Esophagus squamous epithelium (tissue), 5 donors: ENCODE results near the gene ST8SIA2. TPM values are rescaled to one million over a fixed set of nuclear protein-coding genes. Genes with fewer than 3 reads are reported as not detected.

Source experiments
- DNase-seq: peaks from one replicate; lab custom pipeline; 2025; lab: John Stamatoyannopoulos, UW
- H3K27ac ChIP-seq, 4 donors: fragments of 200-600 bp; sonication (generic); one replicate each; pipeline ENCODE4 v1.5.1; 2016 to 2019; ENCODE audit warnings: mild to moderate bottlenecking in 1 of 4
- H3K27me3 ChIP-seq, 4 donors: fragments of 200-600 bp; sonication (generic); 1 replicate in 3 of 4; 2 replicates in 1 of 4; pipeline versions ENCODE4 v1.5.1 to v1.6.0; 2017 to 2021; ENCODE audit warnings: antibody characterized with exemption in 1 of 4
- H3K36me3 ChIP-seq, 3 donors: fragments of 200-600 bp; sonication (generic); one replicate each; pipeline ENCODE4 v1.5.1; 2016 to 2019
- H3K4me1 ChIP-seq, 3 donors: fragments of 200-600 bp; sonication (generic); one replicate each; pipeline ENCODE4 v1.5.1; 2017 to 2019
- H3K4me3 ChIP-seq, 4 donors: fragments of 200-600 bp; sonication (generic); 1 replicate in 3 of 4; 2 replicates in 1 of 4; pipeline ENCODE4 v1.5.1; 2016 to 2019; ENCODE audit warnings: mild to moderate bottlenecking in 2 of 4, moderate library complexity in 1 of 4
- H3K9me3 ChIP-seq, 3 donors: fragments of 200-600 bp; sonication (generic); one replicate each; pipeline ENCODE4 v1.5.1; 2016 to 2019
- POLR2A ChIP-seq, 4 donors: fragments of 450-650 bp; IDR thresholded peaks; one replicate each; pipeline ENCODE4 v1.6.1; 2017; ENCODE audit warnings: antibody characterized with exemption in 4 of 4, mild to moderate bottlenecking in 4 of 4, moderate library complexity in 3 of 4
- WGBS, 2 donors: methylation state at CpG; one replicate each; pipeline ENCODE4 v1.1.5; 2018; 5-methylcytosine and 5-hydroxymethylcytosine counted together
- intact Hi-C: fragments of 100-400 bp; cut with DNase I; formaldehyde crosslinking; loops from one replicate; pipeline ENCODE4 v1.15.0; 2022
- total RNA-seq, 4 donors: library from RNA; depleted of rRNA; stranded (reverse); fragments of >200 nt; gene quantifications; one replicate each; pipeline ENCODE4 v1.1.0, GENCODE V29; 2016
- TF ChIP-seq, protein P1 (sequence below), 6 experiments: fragments of 450-650 bp in 4 of 6; fragments of 200-600 bp in 2 of 6; sonication (generic) in 2 of 6; IDR thresholded peaks; one replicate each; pipeline ENCODE4 v1.5.1; 2016 to 2019; ENCODE audit warnings: antibody characterized with exemption in 6 of 6, mild to moderate bottlenecking in 4 of 6, moderate library complexity in 4 of 6
- donor health status: DM: yes; HTN: yes; CAD: no.

Gene ST8SIA2
- total RNA-seq, 4 donors from 2014 or later = not detected

- TF ChIP-seq, protein P1, sequence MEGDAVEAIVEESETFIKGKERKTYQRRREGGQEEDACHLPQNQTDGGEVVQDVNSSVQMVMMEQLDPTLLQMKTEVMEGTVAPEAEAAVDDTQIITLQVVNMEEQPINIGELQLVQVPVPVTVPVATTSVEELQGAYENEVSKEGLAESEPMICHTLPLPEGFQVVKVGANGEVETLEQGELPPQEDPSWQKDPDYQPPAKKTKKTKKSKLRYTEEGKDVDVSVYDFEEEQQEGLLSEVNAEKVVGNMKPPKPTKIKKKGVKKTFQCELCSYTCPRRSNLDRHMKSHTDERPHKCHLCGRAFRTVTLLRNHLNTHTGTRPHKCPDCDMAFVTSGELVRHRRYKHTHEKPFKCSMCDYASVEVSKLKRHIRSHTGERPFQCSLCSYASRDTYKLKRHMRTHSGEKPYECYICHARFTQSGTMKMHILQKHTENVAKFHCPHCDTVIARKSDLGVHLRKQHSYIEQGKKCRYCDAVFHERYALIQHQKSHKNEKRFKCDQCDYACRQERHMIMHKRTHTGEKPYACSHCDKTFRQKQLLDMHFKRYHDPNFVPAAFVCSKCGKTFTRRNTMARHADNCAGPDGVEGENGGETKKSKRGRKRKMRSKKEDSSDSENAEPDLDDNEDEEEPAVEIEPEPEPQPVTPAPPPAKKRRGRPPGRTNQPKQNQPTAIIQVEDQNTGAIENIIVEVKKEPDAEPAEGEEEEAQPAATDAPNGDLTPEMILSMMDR (IDR thresholded peaks at IDR 0.05) = no peak
- no peak for TF ChIP-seq POLR2A (IDR thresholded peaks at IDR 0.05)
These were observed 32.2 kb upstream of the ST8SIA2 start for GRCh38 chr15:92361321-92362000.

GRCh38 chr15:92362001-92362350, 31.7 kb upstream of the ST8SIA2 start:
- DNase-seq = no peak
- H3K4me3 ChIP-seq = no peak overlapping the region

More at GRCh38 chr15:92361321-92362000, 32.2 kb upstream of the ST8SIA2 start:
- no peaks in the 10 kb centered on the region for H3K9me3 ChIP-seq
- DNase-seq = no peak
- no peaks in the 10 kb centered on the region for H3K36me3 ChIP-seq
- H3K27me3 ChIP-seq = peaks cover 0 to 11% (median 0%) of the 10 kb centered on the region in 4 donors
- WGBS, 2 donors = 73 to 77% methylated on average over 10 of the region's 10 CpGs
- intact Hi-C loops = no loop called here
- H3K27ac ChIP-seq = no peak overlapping the region
- no peak overlapping the region for H3K4me3 ChIP-seq
- H3K4me1 ChIP-seq = peaks cover 0 to 19% (median 0%) of the 10 kb centered on the region in 3 donors

GRCh38 chr15:92365084-92365483, 28.6 kb upstream of the ST8SIA2 start:
- Histone ChIP-seq H3K9me3 (no peaks in the 10 kb centered on the region), H3K27ac (no peak overlapping the region), H3K4me1 (peaks cover 0 to 22% (median 0%) of the 10 kb centered on the region in 3 donors), H3K27me3 (peaks cover 0 to 11% (median 0%) of the 10 kb centered on the region in 4 donors), H3K36me3 (no peaks in the 10 kb centered on the region), H3K4me3 (no peak overlapping the region)
- TF ChIP-seq, protein P1 (IDR thresholded peaks at IDR 0.05) = no peak
- no peak for TF ChIP-seq POLR2A (IDR thresholded peaks at IDR 0.05)
- WGBS, 2 donors = 33 to 37% methylated on average over 5 to 6 of the region's 6 CpGs
- DNase-seq = no peak
- intact Hi-C loops = no loop called here

More at GRCh38 chr15:92362001-92362350, 31.7 kb upstream of the ST8SIA2 start:
- Histone ChIP-seq H3K27me3 (peaks cover 0 to 11% (median 0%) of the 10 kb centered on the region in 4 donors), H3K27ac (no peak overlapping the region), H3K9me3 (no peaks in the 10 kb centered on the region), H3K36me3 (no peaks in the 10 kb centered on the region), H3K4me1 (peaks cover 0 to 22% (median 0%) of the 10 kb centered on the region in 3 donors)
- intact Hi-C loops = no loop called here
- TF ChIP-seq, protein P1 (IDR thresholded peaks at IDR 0.05) = no peak
- TF ChIP-seq POLR2A (IDR thresholded peaks at IDR 0.05) = no peak
- 67 to 84% methylated on average over 2 to 3 of the region's 3 CpGs for WGBS, 2 donors

- intact Hi-C loops = no loop called here
- Histone ChIP-seq H3K4me3 (no peak overlapping the region), H3K9me3 (no peaks in the 10 kb centered on the region), H3K4me1 (peaks cover 0 to 22% (median 0%) of the 10 kb centered on the region in 3 donors), H3K27me3 (peaks cover 0 to 11% (median 0%) of the 10 kb centered on the region in 4 donors), H3K27ac (no peak overlapping the region), H3K36me3 (no peaks in the 10 kb centered on the region)
- no peak for DNase-seq
- TF ChIP-seq POLR2A (IDR thresholded peaks at IDR 0.05) = no peak
- TF ChIP-seq, protein P1 (IDR thresholded peaks at IDR 0.05) = no peak
- WGBS, 2 donors = 41 to 45% methylated on average over 3 of the region's 3 CpGs
These were observed 27.8 kb upstream of the ST8SIA2 start for GRCh38 chr15:92365906-92366305.

DNA sequence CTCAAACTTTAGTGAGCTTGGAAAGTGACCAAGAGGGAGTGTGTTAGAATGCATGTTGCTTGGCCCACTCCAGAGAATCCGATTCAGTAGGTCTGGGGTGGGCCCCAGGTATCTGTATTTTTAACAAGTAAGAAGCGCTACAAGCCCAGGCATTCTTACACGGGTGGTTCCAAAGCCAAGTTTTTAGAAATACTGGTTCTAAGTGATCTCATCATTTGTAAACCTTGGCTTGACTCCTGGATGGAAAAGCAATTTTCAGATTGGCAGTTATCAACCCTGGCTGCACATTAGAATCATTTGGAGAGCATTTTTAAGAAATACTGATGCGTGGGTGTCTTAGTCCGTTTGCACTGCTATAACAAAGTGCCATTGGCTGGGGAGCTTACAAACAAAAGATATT, 27.3 kb upstream of the ST8SIA2 start:
- no peak overlapping the region for H3K4me3 ChIP-seq
- H3K27me3 ChIP-seq = peaks cover 0 to 9% (median 0%) of the 10 kb centered on the region in 4 donors
- WGBS, 2 donors = 40 to 48% methylated on average over 4 of the region's 5 CpGs
- no peaks in the 10 kb centered on the region for H3K36me3 ChIP-seq
- no peak for TF ChIP-seq POLR2A (IDR thresholded peaks at IDR 0.05)
- TF ChIP-seq, protein P1 (IDR thresholded peaks at IDR 0.05) = no peak
- H3K9me3 ChIP-seq = no peaks in the 10 kb centered on the region
- peaks cover 0 to 22% (median 0%) of the 10 kb centered on the region in 3 donors for H3K4me1 ChIP-seq
- H3K27ac ChIP-seq = no peak overlapping the region
- DNase-seq = no peak
- intact Hi-C loops = no loop called here
